IMR-90 (cell line): Measurements from ENCODE around the gene SRP19. TPM values are rescaled to one million over a fixed set of nuclear protein-coding genes. Genes with fewer than 3 reads are reported as not detected.
"Not testable (repeated sequence)": the region's sequence is repeated elsewhere in the genome, so short reads cannot be mapped to it uniquely, and the experiment has no call there.

ENCODE experiments used
- ATAC-seq: fragments of 200-7000 bp; cut with Tn5 transposase; 2 replicates; pipeline ENCODE4 v1.9.1; 2020; ENCODE audit warnings: low read depth, mild to moderate bottlenecking, moderate library complexity
- BruUV-seq: library from RNA; stranded (reverse); fragments of 400-500 nt; replicated peaks from 2 replicates; lab custom pipeline; 2021; lab: Mats Ljungman, UMichigan
- CTCF ChIA-PET: fragments of 300-600 bp; formaldehyde crosslinking; extraction: SDS; loops from one replicate; lab custom pipeline; 2021; ENCODE audit warnings: antibody characterized with exemption; lab: Yijun Ruan, JAX
- POLR2A ChIA-PET: fragments of 300-600 bp; sonication (Branson Sonifier 250); formaldehyde crosslinking; loops from one replicate; lab custom pipeline; 2022; ENCODE audit warnings: antibody characterized with exemption; ENCODE audit not compliant: unreplicated experiment; lab: Charles Lee
- DNase-seq: peaks from one replicate; pipeline ENCODE4 v3.0.0; 2013
- H2AFZ ChIP-seq: replicated peaks from 2 replicates; pipeline ENCODE3; 2013; ENCODE audit warnings: low read length, mild to moderate bottlenecking; ENCODE audit not compliant: poor library complexity
- H2AK5ac ChIP-seq: 2 replicates; pipeline ENCODE4 v1.6.1; 2013; ENCODE audit warnings: low read depth, low read length, inconsistent platforms
- H2AK9ac ChIP-seq: replicated peaks from 2 replicates; pipeline ENCODE3; 2013; ENCODE audit warnings: mild to moderate bottlenecking, low read depth, low read length, moderate library complexity; ENCODE audit not compliant: poor library complexity
- H2BK120ac ChIP-seq: 2 replicates; pipeline ENCODE4 v1.6.1; 2013; ENCODE audit warnings: low read depth, low read length, inconsistent platforms
- H2BK15ac ChIP-seq: 3 replicates; pipeline ENCODE4 v1.6.1; 2013; ENCODE audit warnings: low read depth, low read length, inconsistent platforms
- H2BK20ac ChIP-seq: 2 replicates; pipeline ENCODE4 v1.6.1; 2013; ENCODE audit warnings: low read depth, mild to moderate bottlenecking, inconsistent platforms, low read length, moderate library complexity
- H2BK5ac ChIP-seq: 2 replicates; pipeline ENCODE4 v1.6.1; 2013; ENCODE audit warnings: mild to moderate bottlenecking, low read depth, low read length, inconsistent platforms; ENCODE audit not compliant: poor library complexity, severe bottlenecking
- H3K14ac ChIP-seq: replicated peaks from 2 replicates; pipeline ENCODE4 v1.6.1; 2013; ENCODE audit warnings: low read depth, low read length, inconsistent platforms
- H3K18ac ChIP-seq: 2 replicates; pipeline ENCODE4 v1.6.1; 2013; ENCODE audit warnings: low read depth, low read length, control low read depth
- H3K23ac ChIP-seq: 2 replicates; pipeline ENCODE4 v1.6.1; 2013; ENCODE audit warnings: low read depth, low read length, inconsistent platforms
- H3K27ac ChIP-seq: 2 replicates; pipeline ENCODE4 v1.5.1; 2013; ENCODE audit warnings: mild to moderate bottlenecking, control low read depth, low read length; ENCODE audit not compliant: insufficient read depth
- H3K27me3 ChIP-seq: 2 replicates; pipeline ENCODE4 v1.6.1; 2013; ENCODE audit warnings: low read length; ENCODE audit not compliant: control insufficient read depth, insufficient read depth
- H3K36me3 ChIP-seq: 2 replicates; pipeline ENCODE4 v1.6.1; 2013; ENCODE audit warnings: low read length, mixed read lengths; ENCODE audit not compliant: control insufficient read depth, insufficient read depth
- H3K4ac ChIP-seq: 2 replicates; pipeline ENCODE4 v1.6.1; 2013; ENCODE audit warnings: low read depth, low read length, inconsistent platforms
- H3K4me1 ChIP-seq: 2 replicates; pipeline ENCODE4 v1.6.1; 2013; ENCODE audit warnings: low read length, mixed read lengths; ENCODE audit not compliant: control insufficient read depth, insufficient read depth
- H3K4me2 ChIP-seq: 2 replicates; pipeline ENCODE4 v1.6.1; 2013; ENCODE audit warnings: low read depth, mild to moderate bottlenecking, control low read depth, low read length, moderate library complexity
- H3K4me3 ChIP-seq: 2 replicates; pipeline ENCODE4 v1.5.1; 2013; ENCODE audit warnings: low read depth, mild to moderate bottlenecking, control low read depth, low read length, moderate library complexity; ENCODE audit not compliant: insufficient read depth
- H3K56ac ChIP-seq: 2 replicates; pipeline ENCODE4 v1.6.1; 2013; ENCODE audit warnings: low read length, inconsistent platforms; ENCODE audit not compliant: insufficient read depth; ENCODE audit errors: extremely low read depth
- H3K79me1 ChIP-seq, 2 experiments: 2 replicates each; pipeline ENCODE4 v1.6.1; 2013; ENCODE audit warnings: low read length in 2 of 2, inconsistent platforms in 1 of 2, low read depth in 1 of 2
- H3K9ac ChIP-seq: 2 replicates; pipeline ENCODE4 v1.6.1; 2013; ENCODE audit warnings: low read depth, low read length, control low read depth
- H3K9me1 ChIP-seq: 2 replicates; pipeline ENCODE4 v1.6.1; 2013; ENCODE audit warnings: low read length, inconsistent platforms; ENCODE audit not compliant: insufficient read depth
- H3K9me3 ChIP-seq: 2 replicates; pipeline ENCODE4 v1.6.1; 2013; ENCODE audit warnings: low read length; ENCODE audit not compliant: control insufficient read depth, insufficient read depth
- H4K20me1 ChIP-seq: 2 replicates; pipeline ENCODE4 v1.6.1; 2013; ENCODE audit warnings: low read length, inconsistent platforms; ENCODE audit not compliant: insufficient read depth
- H4K5ac ChIP-seq: 2 replicates; pipeline ENCODE4 v1.6.1; 2013; ENCODE audit warnings: mild to moderate bottlenecking, low read depth, low read length, control low read depth
- H4K8ac ChIP-seq, 2 experiments: 2 replicates each; pipeline ENCODE4 v1.6.1; 2013; ENCODE audit warnings: low read depth in 2 of 2, low read length in 2 of 2, control low read depth in 1 of 2, inconsistent platforms in 1 of 2
- H4K91ac ChIP-seq: 2 replicates; pipeline ENCODE4 v1.6.1; 2013; ENCODE audit warnings: low read depth, low read length, inconsistent platforms; ENCODE audit not compliant: insufficient read depth
- WGBS, 2 experiments: methylation state at CpG; one replicate each; pipeline versions ENCODE4 v1.1.5 to v1.1.7; 2013; ENCODE audit warnings: missing lambda C conversion rate in 2 of 2; ENCODE audit not compliant: insufficient read length in 1 of 2; ENCODE audit errors: extremely low coverage in 2 of 2; 5-methylcytosine and 5-hydroxymethylcytosine counted together
- dilution Hi-C: fragments of 300-500 bp; cut with HindIII; formaldehyde crosslinking; loops from one replicate; pipeline ENCODE4 v1.14.3; 2018; ENCODE audit warnings: low sequenced_read_pairs; ENCODE audit not compliant: unreplicated experiment
- in situ Hi-C: fragments of 300-500 bp; cut with MboI; formaldehyde crosslinking; loops from 3 replicates; pipeline ENCODE4 v1.14.3; 2019; ENCODE audit warnings: low sequenced_read_pairs, inconsistent platforms, mixed read lengths
- intact Hi-C: fragments of 100-400 bp; cut with micrococcal nuclease; formaldehyde crosslinking; loops from 2 replicates; pipeline ENCODE4 v1.10.0; 2022
- polyA plus RNA-seq, 3 experiments: library from polyadenylated mRNA; depleted of rRNA; stranded (reverse); fragments of >200 nt; gene quantifications; 2 replicates each; pipeline ENCODE4 v1.2.3, GENCODE V29; 2012; ENCODE audit warnings: low replicate concordance in 1 of 3
- total RNA-seq: library from RNA; depleted of rRNA; stranded (reverse); fragments of >200 nt; gene quantifications from 2 replicates; pipeline ENCODE4 v1.2.3, GENCODE V29; 2012

The SRP19 gene
- total and polyA plus RNA-seq, 2 of the 4 experiments (the other 2 are of a cell fraction), result 10.0 to 61.5 TPM

DNA sequence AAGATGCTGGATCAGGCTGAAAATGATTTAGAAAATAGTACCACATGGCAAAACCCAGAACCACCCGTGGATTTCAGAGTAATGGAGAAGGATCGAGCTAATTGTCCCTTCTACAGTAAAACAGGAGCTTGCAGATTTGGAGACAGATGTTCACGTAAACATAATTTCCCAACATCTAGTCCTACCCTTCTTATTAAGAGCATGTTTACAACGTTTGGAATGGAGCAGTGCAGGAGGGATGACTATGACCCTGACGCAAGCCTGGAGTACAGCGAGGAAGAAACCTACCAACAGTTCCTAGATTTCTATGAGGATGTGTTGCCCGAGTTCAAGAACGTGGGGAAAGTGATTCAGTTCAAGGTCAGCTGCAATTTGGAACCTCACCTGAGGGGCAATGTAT, 31.0 kb downstream of the SRP19 start:
- H2AFZ ChIP-seq, dilution Hi-C loops, H3K27me3 ChIP-seq, DNase-seq, H3K27ac ChIP-seq, intact Hi-C loops, ATAC-seq, H4K8ac ChIP-seq, H2AK9ac ChIP-seq, H4K5ac ChIP-seq, H3K9ac ChIP-seq, in situ Hi-C loops, POLR2A ChIA-PET, BruUV-seq, H2BK15ac ChIP-seq, H2BK20ac ChIP-seq, H3K18ac ChIP-seq, H3K14ac ChIP-seq, H2BK120ac ChIP-seq, H3K4me2 ChIP-seq, H3K4me1 ChIP-seq, H3K56ac ChIP-seq, H2BK5ac ChIP-seq, H3K4me3 ChIP-seq, H3K9me3 ChIP-seq, H3K4ac ChIP-seq, H4K91ac ChIP-seq, H3K9me1 ChIP-seq, H3K23ac ChIP-seq, H2AK5ac ChIP-seq: not testable (repeated sequence)
- no CpG with 5 or more reads among the region's 8 CpGs for WGBS, 2 experiments
- H4K20me1 ChIP-seq, result peaks cover 10% of the 10 kb centered on the region; the same call in 1 of the 2 replicates
- H3K36me3 ChIP-seq, result peaks cover 24% of the 10 kb centered on the region
- peaks cover 10 to 39% of the 10 kb centered on the region in 2 experiments for H3K79me1 ChIP-seq
- CTCF ChIA-PET, result interaction anchor here (1.0 kb wide), 1 partner anchor 8 kb away, joined by 3 read pairs; no protein-coding TSS in a partner anchor
